K562 (cell line): ENCODE data around the gene PTRH1. TPM values are rescaled to one million over a fixed set of nuclear protein-coding genes. Genes with fewer than 3 reads are reported as not detected.

Experiments
- ATAC-seq: fragments of 200-7000 bp; cut with Tn5 transposase; 3 replicates; pipeline ENCODE4 v1.9.1; 2020; ENCODE audit warnings: moderate library complexity
- BruUV-seq: library from RNA; stranded (reverse); fragments of 400-500 nt; replicated peaks from 2 replicates; lab custom pipeline; 2021; lab: Mats Ljungman, UMichigan
- CTCF ChIA-PET: fragments of 300-600 bp; formaldehyde crosslinking; extraction: SDS; loops from one replicate; lab custom pipeline; 2021; ENCODE audit warnings: low intra/inter-chr PET ratio; lab: Yijun Ruan, JAX
- POLR2A ChIA-PET: fragments of 300-600, 350-650 bp; sonication (Branson Sonifier 250); formaldehyde crosslinking; extraction: SDS; loops from one replicate; lab custom pipeline; 2021; ENCODE audit warnings: antibody characterized with exemption, inconsistent platforms; lab: Yijun Ruan, JAX
- DNase-seq, 4 experiments: peaks; one replicate each; pipeline versions ENCODE4 v3.0.0 to v3.0.0-alpha.2; 2011 to 2018; ENCODE audit warnings: low spot score in 3 of 4, mixed read lengths in 3 of 4; ENCODE audit errors: extremely low read depth in 1 of 4
- FAIRE-seq: peaks from 2 replicates; lab custom pipeline; 2011; peaks lifted over from hg19 to GRCh38; lab: Jason Lieb, UNC
- H2AFZ ChIP-seq: 2 replicates; pipeline ENCODE4 v1.6.0; 2011; ENCODE audit warnings: low read depth, low read length, control low read depth, inconsistent platforms
- H3K27ac ChIP-seq: fragments of 200-600 bp; 3 replicates; pipeline ENCODE4 v1.8.0; 2011; ENCODE audit warnings: low read depth, mild to moderate bottlenecking, control low read depth, inconsistent platforms, low read length, moderate library complexity, mixed read lengths; ENCODE audit errors: extremely low read depth
- H3K27me3 ChIP-seq, 2 experiments: fragments of 300-600 bp in 1 of 2; 2 replicates in 1 of 2; 3 replicates in 1 of 2; pipeline versions ENCODE4 v1.6.0 to v1.8.0; 2011; ENCODE audit warnings: inconsistent platforms in 2 of 2, low read length in 2 of 2, mild to moderate bottlenecking in 1 of 2, mixed read lengths in 1 of 2, moderate library complexity in 1 of 2; ENCODE audit not compliant: control insufficient read depth in 2 of 2, insufficient read depth in 2 of 2
- H3K36me3 ChIP-seq: fragments of 300-600 bp; 3 replicates; pipeline ENCODE4 v1.8.0; 2011; ENCODE audit warnings: mild to moderate bottlenecking, low read length, inconsistent platforms; ENCODE audit not compliant: control insufficient read depth, insufficient read depth
- H3K4me1 ChIP-seq, 2 experiments: fragments of 200-600 bp in 1 of 2; replicated peaks in 1 of 2; 2 replicates in 1 of 2; 3 replicates in 1 of 2; pipeline versions ENCODE4 v1.5.1 to v1.8.0; 2011; ENCODE audit warnings: inconsistent platforms in 2 of 2, low read length in 2 of 2, mild to moderate bottlenecking in 1 of 2, mixed read lengths in 1 of 2, moderate library complexity in 1 of 2; ENCODE audit not compliant: control insufficient read depth in 2 of 2, insufficient read depth in 2 of 2
- H3K4me2 ChIP-seq: 2 replicates; pipeline ENCODE4 v1.6.1; 2011; ENCODE audit warnings: low read length, control low read depth, inconsistent platforms, mixed read lengths; ENCODE audit not compliant: insufficient read depth
- H3K4me3 ChIP-seq: fragments of 200-600 bp; sonication (generic), shearing (Covaris generic); 2 replicates; pipeline ENCODE4 v1.5.1; 2016; ENCODE audit warnings: control low read depth, inconsistent platforms
- H3K79me2 ChIP-seq: fragments of 200-600 bp; 3 replicates; pipeline ENCODE4 v1.8.0; 2011; ENCODE audit warnings: low read length, inconsistent platforms; ENCODE audit not compliant: control insufficient read depth, insufficient read depth
- H3K9ac ChIP-seq, 2 experiments: 2 replicates each; pipeline versions ENCODE4 v1.6.0 to v1.6.1; 2011; ENCODE audit warnings: low read depth in 2 of 2, low read length in 2 of 2, control low read depth in 1 of 2, inconsistent platforms in 1 of 2, mild to moderate bottlenecking in 1 of 2, mixed read lengths in 1 of 2; ENCODE audit not compliant: insufficient read depth in 1 of 2
- H3K9me1 ChIP-seq: one replicate; pipeline ENCODE4 v1.6.0; 2011; ENCODE audit warnings: inconsistent platforms, mild to moderate bottlenecking, low read length, moderate library complexity; ENCODE audit not compliant: control insufficient read depth, insufficient read depth
- H3K9me3 ChIP-seq: replicated peaks from 2 replicates; pipeline ENCODE4 v1.5.1; 2011; ENCODE audit warnings: low read depth, low read length, inconsistent platforms; ENCODE audit not compliant: control insufficient read depth, insufficient read depth
- H4K20me1 ChIP-seq: replicated peaks from 2 replicates; pipeline ENCODE4 v1.6.1; 2011; ENCODE audit warnings: low read length, inconsistent platforms, mixed read lengths; ENCODE audit not compliant: control insufficient read depth, insufficient read depth
- ETV1 ChIP-seq: fragments of 450-650 bp; conservative IDR thresholded peaks from 2 replicates; pipeline ENCODE4 v1.6.1; 2016; ENCODE audit warnings: missing genetic modification characterization, control low read depth, low read depth, missing compliant biosample characterization
- MCM2 ChIP-seq: fragments of 450-650 bp; IDR thresholded peaks from 2 replicates; pipeline ENCODE4 v1.6.1; 2017; ENCODE audit warnings: low read depth, mild to moderate bottlenecking
- RBM25 ChIP-seq: fragments of 200-400 bp; formaldehyde crosslinking; IDR thresholded peaks from 2 replicates; pipeline ENCODE4 v1.6.1; 2018; ENCODE audit warnings: low read length, low read depth, moderate library complexity; ENCODE audit not compliant: severe bottlenecking
- TAF1 ChIP-seq: IDR thresholded peaks from 2 replicates; pipeline ENCODE4 v1.6.1; 2011; ENCODE audit warnings: mild to moderate bottlenecking, low read length, moderate library complexity; ENCODE audit not compliant: insufficient read depth, control insufficient read depth, severe bottlenecking; ENCODE audit errors: extremely low read depth
- TAF9B ChIP-seq: fragments of 450-650 bp; IDR thresholded peaks from 2 replicates; pipeline ENCODE4 v1.6.1; 2018; ENCODE audit warnings: mild to moderate bottlenecking; ENCODE audit not compliant: partially characterized antibody
- ZNF12 ChIP-seq: sonication (generic); formaldehyde crosslinking; IDR thresholded peaks from 2 replicates; pipeline ENCODE4 v1.4.0; 2020; ENCODE audit warnings: mild to moderate bottlenecking, missing genetic modification reagents
- ZNF121 ChIP-seq: sonication (generic); formaldehyde crosslinking; conservative IDR thresholded peaks from 2 replicates; pipeline ENCODE4 v1.8.0; 2022; ENCODE audit warnings: missing genetic modification reagents
- ZNF354B ChIP-seq: fragments of 250-450 bp; sonication (Bioruptor Pico); IDR thresholded peaks from 2 replicates; pipeline ENCODE4 v1.4.0; 2020
- ZNF589 ChIP-seq: fragments of 200-800 bp; sonication (Bioruptor generic); IDR thresholded peaks from 2 replicates; pipeline ENCODE4 v1.6.1; 2016; ENCODE audit warnings: low read depth, missing genetic modification characterization, missing compliant biosample characterization
- ZNF75A ChIP-seq: fragments of 450-650 bp; formaldehyde crosslinking; IDR thresholded peaks from 2 replicates; pipeline ENCODE4 v1.4.0; 2020; ENCODE audit warnings: mild to moderate bottlenecking
- WGBS: fragments of 100-300 bp; shearing (Covaris generic); methylation state at CpG from one replicate; pipeline ENCODE4 v1.1.6; 2016; ENCODE audit warnings: low coverage, mixed read lengths; ENCODE audit not compliant: insufficient coverage; ENCODE audit errors: missing lambda C conversion rate; 5-methylcytosine and 5-hydroxymethylcytosine counted together
- in situ Hi-C: fragments of 300-500 bp; cut with MboI; formaldehyde crosslinking; loops from 4 replicates; pipeline ENCODE4 v1.15.0; 2018; ENCODE audit warnings: inconsistent platforms, mixed read lengths
- intact Hi-C: fragments of 100-400 bp; cut with micrococcal nuclease; formaldehyde crosslinking; loops from 2 replicates; pipeline ENCODE4 v1.14.2; 2022
- polyA plus RNA-seq, 8 experiments: library from polyadenylated mRNA; depleted of rRNA in 4 of 8; stranded (reverse) in 5 of 8; unstranded in 3 of 8; fragments of >200 nt; fragmentation: Nextera tagmentation in 2 of 8; fragmentation: Illumina TruSeq in 1 of 8; extraction: Ambion mirVana in 2 of 8; extraction: Trizol in 1 of 8; gene quantifications; 2 replicates each; pipeline versions ENCODE4 v1.2.1 to v1.2.3, GENCODE V29; 2011 to 2014; ENCODE audit warnings: inconsistent platforms in 1 of 8, missing spikeins in 1 of 8
- total RNA-seq, 7 experiments: library from RNA; depleted of rRNA in 6 of 7; stranded (reverse); fragments of >200 nt in 6 of 7; fragmentation: Illumina TruSeq in 2 of 7; extraction: Trizol in 2 of 7; gene quantifications; 2 replicates each; pipeline versions ENCODE4 v1.2.1 to v1.2.3, GENCODE V29; 2011 to 2021; ENCODE audit warnings: low replicate concordance in 1 of 7

PTRH1 gene
- total and polyA plus RNA-seq, 9 of the 15 experiments (the other 6 are each of a cell fraction or from before 2014, with no cell fraction given), result 0.63 to 43.1 (median 5.7) TPM

- TF ChIP-seq ETV1 (tag) (peak; percentile 84), ZNF354B (CRISPR knock-in tag) (no peak), ZNF589 (CRISPR knock-in tag) (peak; percentile 96), MCM2 (no peak), ZNF75A (CRISPR knock-in tag) (no peak)
Observed at GRCh38 chr9:127698985-127699670, 16.3 kb downstream of the PTRH1 start (continued).

- no peaks in the 10 kb centered on the region for H3K36me3 ChIP-seq
- intact Hi-C loops, result no loop called here
- 0 out of 3 replicates have a peak overlapping the region, but pooled peaks have one; percentile 84 for H3K27ac ChIP-seq
- no peak overlapping the region for H3K4me3 ChIP-seq
- H4K20me1 ChIP-seq, result no peaks in the 10 kb centered on the region
- ATAC-seq (no peak), DNase-seq (no peak), FAIRE-seq (no peak)
- H3K9me3 ChIP-seq, result no peaks in the 10 kb centered on the region
- H3K4me2 ChIP-seq, result peak overlapping the region; percentile 59; the same call in 1 of the 2 replicates
- peak overlapping the region in 1 of 2 experiments; percentile 60; a peak in 1 of 4 replicates for H3K9ac ChIP-seq
- no TSS peak for BruUV-seq
- no peaks in the 10 kb centered on the region for H3K79me2 ChIP-seq
- no peaks in the 10 kb centered on the region for H3K9me1 ChIP-seq
- CTCF ChIA-PET, result no interaction called here
- 77% methylated on average over 5 of the region's 5 CpGs for WGBS
- peaks cover 25 to 26% of the 10 kb centered on the region in 2 experiments for H3K4me1 ChIP-seq
- in situ Hi-C loops, result no loop called here
- TF ChIP-seq TAF1, result no peak
- TF ChIP-seq TAF9B, result no peak
- TF ChIP-seq ZNF12 (CRISPR knock-in tag), result 0 out of 2 replicates have a peak, but pooled peaks have one; percentile 3
- TF ChIP-seq ZNF121, result peak; percentile 93
- peak; percentile 6 for TF ChIP-seq RBM25
- H3K27me3 ChIP-seq, result no peaks in the 10 kb centered on the region
- POLR2A ChIA-PET, result no interaction called here
- H2AFZ ChIP-seq, result peak overlapping the region; percentile 87; the same call in 1 of the 2 replicates
Observed at GRCh38 chr9:127698386-127698785, 17.1 kb downstream of the PTRH1 start.
